A549 (cell line): Measurements from ENCODE around the gene TRIM72.

Experiments used
- EHF ChIP-seq: fragments of 250-450 bp; sonication (Bioruptor Pico); IDR thresholded peaks from 2 replicates; pipeline ENCODE4 v1.5.0; 2020; ENCODE audit warnings: mild to moderate bottlenecking
- HOXB5 ChIP-seq: fragments of 250-450 bp; sonication (Bioruptor Pico); IDR thresholded peaks from 2 replicates; pipeline ENCODE4 v1.5.0; 2020; ENCODE audit warnings: mild to moderate bottlenecking, moderate library complexity
- KDM1A ChIP-seq: fragments of 200-600 bp; sonication (generic); IDR thresholded peaks from 2 replicates; pipeline ENCODE4 v1.6.1; 2016; ENCODE audit warnings: low read depth, mild to moderate bottlenecking
- KDM5A ChIP-seq: fragments of 200-600 bp; sonication (generic); IDR thresholded peaks from 2 replicates; pipeline ENCODE4 v1.6.1; 2016; ENCODE audit warnings: antibody characterized with exemption, mild to moderate bottlenecking
- MAFK ChIP-seq: fragments of 450-650 bp; IDR thresholded peaks from 2 replicates; pipeline ENCODE4 v1.6.1; 2014; ENCODE audit not compliant: partially characterized antibody
- NR3C1 ChIP-seq: fragments of >200 bp; sonication (Bioruptor Twin); formaldehyde crosslinking; IDR thresholded peaks from 3 replicates; pipeline ENCODE4 v1.6.1; 2017
- POLR2A ChIP-seq: IDR thresholded peaks from 2 replicates; pipeline ENCODE4 v1.6.1; 2012; ENCODE audit warnings: mild to moderate bottlenecking, low read length
- POLR2AphosphoS2 ChIP-seq: conservative IDR thresholded peaks from 2 replicates; pipeline ENCODE4 v1.6.1; 2012; ENCODE audit warnings: low read length, improper control_type of control experiment, inconsistent platforms
- TF ChIP-seq, protein P1 (sequence below): fragments of >200 bp; sonication (Bioruptor Twin); formaldehyde crosslinking; IDR thresholded peaks from 3 replicates; pipeline ENCODE4 v1.5.1; 2016
- TF ChIP-seq, protein P2 (sequence below): fragments of 200-600 bp; sonication (generic); IDR thresholded peaks from 2 replicates; pipeline ENCODE4 v1.6.1; 2016; ENCODE audit warnings: antibody characterized with exemption, mild to moderate bottlenecking, moderate library complexity
- TF ChIP-seq, protein P3 (sequence below): fragments of 450-650 bp; IDR thresholded peaks from 2 replicates; pipeline ENCODE4 v1.6.1; 2014; ENCODE audit warnings: antibody characterized with exemption
- TF ChIP-seq, protein P4 (sequence below): IDR thresholded peaks from 2 replicates; pipeline ENCODE4 v1.6.1; 2012

DNA sequence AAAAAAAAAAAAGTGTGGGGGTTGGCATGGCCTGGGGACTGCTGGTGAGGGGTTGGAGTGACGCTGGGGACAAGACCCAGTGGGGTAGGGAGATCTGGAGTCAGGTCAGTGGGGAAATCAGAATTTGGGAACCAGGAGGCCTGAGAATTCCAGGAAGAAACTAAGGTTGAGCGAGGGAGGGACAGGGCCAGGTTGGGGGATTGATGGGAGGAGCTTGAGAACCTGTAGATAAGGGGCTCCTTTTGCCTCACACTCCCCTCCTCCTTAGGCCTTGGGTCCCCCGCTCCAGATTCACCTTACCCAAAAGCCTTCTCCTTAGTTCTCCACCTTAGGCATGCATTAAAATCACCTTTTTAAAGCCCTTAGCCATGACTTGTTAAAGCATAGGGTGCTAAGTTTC lies 11.3 kb downstream of the TRIM72 start:
- TF ChIP-seq POLR2A = no peak
- no peak for TF ChIP-seq EHF (CRISPR knock-in tag)
- TF ChIP-seq, protein P1, sequence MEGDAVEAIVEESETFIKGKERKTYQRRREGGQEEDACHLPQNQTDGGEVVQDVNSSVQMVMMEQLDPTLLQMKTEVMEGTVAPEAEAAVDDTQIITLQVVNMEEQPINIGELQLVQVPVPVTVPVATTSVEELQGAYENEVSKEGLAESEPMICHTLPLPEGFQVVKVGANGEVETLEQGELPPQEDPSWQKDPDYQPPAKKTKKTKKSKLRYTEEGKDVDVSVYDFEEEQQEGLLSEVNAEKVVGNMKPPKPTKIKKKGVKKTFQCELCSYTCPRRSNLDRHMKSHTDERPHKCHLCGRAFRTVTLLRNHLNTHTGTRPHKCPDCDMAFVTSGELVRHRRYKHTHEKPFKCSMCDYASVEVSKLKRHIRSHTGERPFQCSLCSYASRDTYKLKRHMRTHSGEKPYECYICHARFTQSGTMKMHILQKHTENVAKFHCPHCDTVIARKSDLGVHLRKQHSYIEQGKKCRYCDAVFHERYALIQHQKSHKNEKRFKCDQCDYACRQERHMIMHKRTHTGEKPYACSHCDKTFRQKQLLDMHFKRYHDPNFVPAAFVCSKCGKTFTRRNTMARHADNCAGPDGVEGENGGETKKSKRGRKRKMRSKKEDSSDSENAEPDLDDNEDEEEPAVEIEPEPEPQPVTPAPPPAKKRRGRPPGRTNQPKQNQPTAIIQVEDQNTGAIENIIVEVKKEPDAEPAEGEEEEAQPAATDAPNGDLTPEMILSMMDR = no peak
- TF ChIP-seq, protein P2, sequence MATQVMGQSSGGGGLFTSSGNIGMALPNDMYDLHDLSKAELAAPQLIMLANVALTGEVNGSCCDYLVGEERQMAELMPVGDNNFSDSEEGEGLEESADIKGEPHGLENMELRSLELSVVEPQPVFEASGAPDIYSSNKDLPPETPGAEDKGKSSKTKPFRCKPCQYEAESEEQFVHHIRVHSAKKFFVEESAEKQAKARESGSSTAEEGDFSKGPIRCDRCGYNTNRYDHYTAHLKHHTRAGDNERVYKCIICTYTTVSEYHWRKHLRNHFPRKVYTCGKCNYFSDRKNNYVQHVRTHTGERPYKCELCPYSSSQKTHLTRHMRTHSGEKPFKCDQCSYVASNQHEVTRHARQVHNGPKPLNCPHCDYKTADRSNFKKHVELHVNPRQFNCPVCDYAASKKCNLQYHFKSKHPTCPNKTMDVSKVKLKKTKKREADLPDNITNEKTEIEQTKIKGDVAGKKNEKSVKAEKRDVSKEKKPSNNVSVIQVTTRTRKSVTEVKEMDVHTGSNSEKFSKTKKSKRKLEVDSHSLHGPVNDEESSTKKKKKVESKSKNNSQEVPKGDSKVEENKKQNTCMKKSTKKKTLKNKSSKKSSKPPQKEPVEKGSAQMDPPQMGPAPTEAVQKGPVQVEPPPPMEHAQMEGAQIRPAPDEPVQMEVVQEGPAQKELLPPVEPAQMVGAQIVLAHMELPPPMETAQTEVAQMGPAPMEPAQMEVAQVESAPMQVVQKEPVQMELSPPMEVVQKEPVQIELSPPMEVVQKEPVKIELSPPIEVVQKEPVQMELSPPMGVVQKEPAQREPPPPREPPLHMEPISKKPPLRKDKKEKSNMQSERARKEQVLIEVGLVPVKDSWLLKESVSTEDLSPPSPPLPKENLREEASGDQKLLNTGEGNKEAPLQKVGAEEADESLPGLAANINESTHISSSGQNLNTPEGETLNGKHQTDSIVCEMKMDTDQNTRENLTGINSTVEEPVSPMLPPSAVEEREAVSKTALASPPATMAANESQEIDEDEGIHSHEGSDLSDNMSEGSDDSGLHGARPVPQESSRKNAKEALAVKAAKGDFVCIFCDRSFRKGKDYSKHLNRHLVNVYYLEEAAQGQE = no peak
- no peak for TF ChIP-seq POLR2AphosphoS2
- TF ChIP-seq MAFK = no peak
- no peak for TF ChIP-seq NR3C1
- TF ChIP-seq, protein P3, sequence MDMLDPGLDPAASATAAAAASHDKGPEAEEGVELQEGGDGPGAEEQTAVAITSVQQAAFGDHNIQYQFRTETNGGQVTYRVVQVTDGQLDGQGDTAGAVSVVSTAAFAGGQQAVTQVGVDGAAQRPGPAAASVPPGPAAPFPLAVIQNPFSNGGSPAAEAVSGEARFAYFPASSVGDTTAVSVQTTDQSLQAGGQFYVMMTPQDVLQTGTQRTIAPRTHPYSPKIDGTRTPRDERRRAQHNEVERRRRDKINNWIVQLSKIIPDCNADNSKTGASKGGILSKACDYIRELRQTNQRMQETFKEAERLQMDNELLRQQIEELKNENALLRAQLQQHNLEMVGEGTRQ = no peak
- no peak for TF ChIP-seq HOXB5 (CRISPR knock-in tag)
- no peak for TF ChIP-seq KDM1A
- TF ChIP-seq, protein P4, sequence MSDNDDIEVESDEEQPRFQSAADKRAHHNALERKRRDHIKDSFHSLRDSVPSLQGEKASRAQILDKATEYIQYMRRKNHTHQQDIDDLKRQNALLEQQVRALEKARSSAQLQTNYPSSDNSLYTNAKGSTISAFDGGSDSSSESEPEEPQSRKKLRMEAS = no peak
- TF ChIP-seq KDM5A = no peak
